Panc1 (cell line): ENCODE measurements around the gene RHEX. TPM values are rescaled to one million over a fixed set of nuclear protein-coding genes. Genes with fewer than 3 reads are reported as not detected.

Experiments
- ATAC-seq: fragments of 200-7000 bp; cut with Tn5 transposase; 2 replicates; pipeline ENCODE4 v1.9.1; 2020; ENCODE audit warnings: mild to moderate bottlenecking, moderate library complexity
- BruUV-seq: library from RNA; stranded (reverse); fragments of 400-500 nt; replicated peaks from 2 replicates; lab custom pipeline; 2021; lab: Mats Ljungman, UMichigan
- CTCF ChIA-PET: fragments of 300-600 bp; sonication (Branson Sonifier 250); formaldehyde crosslinking; loops from one replicate; lab custom pipeline; 2022; ENCODE audit warnings: antibody characterized with exemption; lab: Charles Lee
- POLR2A ChIA-PET: fragments of 300-600 bp; sonication (Branson Sonifier 250); formaldehyde crosslinking; loops from one replicate; lab custom pipeline; 2022; ENCODE audit warnings: antibody characterized with exemption; lab: Charles Lee
- DNase-seq: peaks from one replicate; pipeline ENCODE4 v3.0.0-alpha.2; 2010; ENCODE audit warnings: low read depth, low spot score
- H3K27ac ChIP-seq: 2 replicates; pipeline ENCODE4 v1.5.1; 2011; ENCODE audit warnings: mild to moderate bottlenecking, low read length, inconsistent platforms
- H3K27me3 ChIP-seq: fragments of 200-500 bp; sonication (Bioruptor generic); 2 replicates; pipeline ENCODE4 v1.6.0; 2014; ENCODE audit warnings: low read length, inconsistent platforms; ENCODE audit not compliant: control insufficient read depth, insufficient read depth
- H3K36me3 ChIP-seq: fragments of 200-500 bp; sonication (Bioruptor generic); 2 replicates; pipeline ENCODE4 v1.5.1; 2014; ENCODE audit warnings: inconsistent platforms, mild to moderate bottlenecking, low read length, moderate library complexity; ENCODE audit not compliant: control insufficient read depth, insufficient read depth
- H3K4me1 ChIP-seq: 2 replicates; pipeline ENCODE4 v1.5.1; 2011; ENCODE audit warnings: inconsistent platforms, mild to moderate bottlenecking, low read length, moderate library complexity; ENCODE audit not compliant: control insufficient read depth, insufficient read depth
- H3K4me3 ChIP-seq, 2 experiments: 2 replicates each; pipeline ENCODE4 v1.5.1; 2011 to 2012; ENCODE audit warnings: low read depth in 2 of 2, low read length in 2 of 2, mild to moderate bottlenecking in 2 of 2, inconsistent platforms in 1 of 2, moderate library complexity in 1 of 2
- H3K9me3 ChIP-seq: fragments of 200-500 bp; sonication (Bioruptor generic); 2 replicates; pipeline ENCODE4 v1.5.1; 2014; ENCODE audit warnings: low read depth, mild to moderate bottlenecking, inconsistent platforms, low read length, moderate library complexity; ENCODE audit not compliant: control insufficient read depth, insufficient read depth
- CTCF ChIP-seq: fragments of 450-650 bp; IDR thresholded peaks from 2 replicates; pipeline ENCODE4 v1.5.1; 2017; ENCODE audit warnings: mild to moderate bottlenecking
- POLR2AphosphoS5 ChIP-seq: IDR thresholded peaks from 2 replicates; pipeline ENCODE4 v1.6.1; 2012; ENCODE audit warnings: mild to moderate bottlenecking, low read depth, low read length, moderate library complexity
- REST ChIP-seq, 2 experiments: IDR thresholded peaks; 2 replicates each; pipeline ENCODE4 v1.6.1; 2011 to 2012; ENCODE audit warnings: low read depth in 2 of 2, control low read depth in 1 of 2, low read length in 1 of 2, mild to moderate bottlenecking in 1 of 2, moderate library complexity in 1 of 2; ENCODE audit not compliant: insufficient read depth in 1 of 2
- SIN3A ChIP-seq: IDR thresholded peaks from 2 replicates; pipeline ENCODE4 v1.6.1; 2012; ENCODE audit warnings: low read depth, mild to moderate bottlenecking, low read length, moderate library complexity, borderline replicate concordance; ENCODE audit not compliant: insufficient read depth
- TCF7L2 ChIP-seq: IDR thresholded peaks from 2 replicates; pipeline ENCODE4 v1.6.1; 2011; ENCODE audit warnings: mild to moderate bottlenecking, low read depth, low read length, inconsistent platforms
- in situ Hi-C: cut with HindIII; loops from 2 replicates; pipeline ENCODE4 v1.10.0; 2016; ENCODE audit warnings: low sequenced_read_pairs, low pct_unique_long_range_greater_than_20kb
- intact Hi-C: fragments of 100-400 bp; cut with micrococcal nuclease; formaldehyde crosslinking; loops from one replicate; pipeline ENCODE4 v1.10.0; 2022; ENCODE audit not compliant: unreplicated experiment
- total RNA-seq: library from RNA; stranded (reverse); gene quantifications from one replicate; pipeline ENCODE4 v1.2.1, GENCODE V29; 2021; ENCODE audit not compliant: unreplicated experiment

RHEX gene
- total RNA-seq, 1 experiment from 2014 or later = not detected

- BruUV-seq = no TSS peak
- no peaks in the 10 kb centered on the region for H3K36me3 ChIP-seq
- intact Hi-C loops = loop anchor here (5.0 kb wide), 1 partner anchor 192 kb away; no protein-coding TSS in a partner anchor
- H3K27me3 ChIP-seq = no peaks in the 10 kb centered on the region; the same call in 1 of the 2 replicates
- ChIA-PET CTCF (no interaction called here), POLR2A (no interaction called here)
- TF ChIP-seq SIN3A (no peak), POLR2AphosphoS5 (no peak), CTCF (no peak), REST (IDR thresholded peaks at IDR 0.05; ENCODE audit: insufficient read depth in 1 of 2, low read depth in 2 of 2, low read length in 1 of 2) (no peak), TCF7L2 (no peak)
- H3K27ac ChIP-seq = no peak overlapping the region
- in situ Hi-C loops = no loop called here
- DNase-seq = no peak
- H3K4me3 ChIP-seq = no peak overlapping the region
- H3K4me1 ChIP-seq = no peaks in the 10 kb centered on the region
- ATAC-seq = no peak
- no peaks in the 10 kb centered on the region for H3K9me3 ChIP-seq
These were observed 56.7 kb downstream of the RHEX start for GRCh38 chr1:206109718-206110117.

GRCh38 chr1:206110161-206110560, 57.2 kb downstream of the RHEX start:
- Histone ChIP-seq H3K4me3 (no peak overlapping the region), H3K27me3 (peaks cover under 1% of the 10 kb centered on the region; the same call in 1 of the 2 replicates), H3K36me3 (no peaks in the 10 kb centered on the region), H3K27ac (no peak overlapping the region), H3K4me1 (no peaks in the 10 kb centered on the region), H3K9me3 (no peaks in the 10 kb centered on the region)
- in situ Hi-C loops (no loop called here), intact Hi-C loops (no loop called here)
- POLR2A ChIA-PET = interaction anchor here (0.5 kb wide), 1 partner anchor 939 kb away, joined by 6 read pairs; no protein-coding TSS in a partner anchor
- CTCF ChIA-PET = interaction anchor here (0.5 kb wide), 1 partner anchor 11 kb away, joined by 4 read pairs; no protein-coding TSS in a partner anchor
- ATAC-seq = no peak
- TF ChIP-seq POLR2AphosphoS5 (no peak), REST (IDR thresholded peaks at IDR 0.05; ENCODE audit: insufficient read depth in 1 of 2, low read depth in 2 of 2, low read length in 1 of 2) (no peak), TCF7L2 (no peak), CTCF (no peak), SIN3A (no peak)
- BruUV-seq = no TSS peak
- DNase-seq = no peak
